ENCODE data around the gene STX19.

Gene STX19

GRCh38 chr3:94066506-94067500 lies 38.4 kb upstream of the STX19 start:
- CTCF ChIA-PET: interaction anchor here (1.3 to 9.0 kb wide), 3 partner anchors 17 to 66 kb away, joined by 4 to 216 read pairs (median 5); no protein-coding TSS in a partner anchor
- POLR2A ChIA-PET: no interaction called here

GRCh38 chr3:94065819-94066480 lies 37.6 kb upstream of the STX19 start:
- ChIA-PET POLR2A (no interaction called here), CTCF (interaction anchor here (1.0 to 9.0 kb wide), 4 partner anchors 15 to 65 kb away, joined by 3 to 216 read pairs (median 4); no protein-coding TSS in a partner anchor)
- TF ChIP-seq CTCF (IDR thresholded peaks at IDR 0.05; ENCODE audit: insufficient read depth, low read length, missing control alignments): no peak
- H3K4me3 ChIP-seq (ENCODE audit: low read depth, low read length): no peak overlapping the region
- DNase-seq (ENCODE audit: low read depth, low spot score): no peak

More at GRCh38 chr3:94066506-94067500, 38.4 kb upstream of the STX19 start:
- DNase-seq (ENCODE audit: low read depth, low spot score): no peak
- no peak for TF ChIP-seq CTCF (IDR thresholded peaks at IDR 0.05; ENCODE audit: insufficient read depth, low read length, missing control alignments)
- no peak overlapping the region for H3K4me3 ChIP-seq (ENCODE audit: low read depth, low read length)

GRCh38 chr3:94065122-94065521 lies 36.7 kb upstream of the STX19 start:
- POLR2A ChIA-PET: no interaction called here
- H3K4me3 ChIP-seq (ENCODE audit: low read depth, low read length): no peak overlapping the region
- TF ChIP-seq CTCF (IDR thresholded peaks at IDR 0.05; ENCODE audit: insufficient read depth, low read length, missing control alignments): no peak
- DNase-seq (ENCODE audit: low read depth, low spot score): no peak
- CTCF ChIA-PET: interaction anchor here (1.0 to 9.0 kb wide), 3 partner anchors 16 to 64 kb away, joined by 3 to 216 read pairs (median 3); no protein-coding TSS in a partner anchor

GRCh38 chr3:94064243-94064860 lies 36.0 kb upstream of the STX19 start:
- CTCF ChIA-PET: interaction anchor here (1.6 to 9.0 kb wide), 2 partner anchors 26 to 64 kb away, joined by 3 to 216 read pairs; no protein-coding TSS in a partner anchor
- DNase-seq (ENCODE audit: low read depth, low spot score): no peak
- POLR2A ChIA-PET: no interaction called here
- peak overlapping the region; percentile 65 for H3K4me3 ChIP-seq (ENCODE audit: low read depth, low read length)
- TF ChIP-seq CTCF (IDR thresholded peaks at IDR 0.05; ENCODE audit: insufficient read depth, low read length, missing control alignments): no peak

GRCh38 chr3:94063496-94064119 lies 35.2 kb upstream of the STX19 start:
- ChIA-PET POLR2A (interaction anchor here (1.4 to 2.1 kb wide), 2 partner anchors 13 to 42 kb away, joined by 8 read pairs; no protein-coding TSS in a partner anchor), CTCF (interaction anchor here (1.1 to 9.0 kb wide), 6 partner anchors 31 to 63 kb away, joined by 3 to 216 read pairs (median 3); no protein-coding TSS in a partner anchor)
- no peak for DNase-seq (ENCODE audit: low read depth, low spot score)
- H3K4me3 ChIP-seq (ENCODE audit: low read depth, low read length): peak overlapping the region; percentile 65
- TF ChIP-seq CTCF (IDR thresholded peaks at IDR 0.05; ENCODE audit: insufficient read depth, low read length, missing control alignments): no peak

Measured in AG04449 (cell line).